G401.6 (cell line): Measurements from ENCODE around the gene FYB1.

Source experiments
- FAIRE-seq: peaks from 2 replicates; lab custom pipeline; 2012; peaks lifted over from hg19 to GRCh38; lab: Jason Lieb, UNC

The FYB1 gene

DNA sequence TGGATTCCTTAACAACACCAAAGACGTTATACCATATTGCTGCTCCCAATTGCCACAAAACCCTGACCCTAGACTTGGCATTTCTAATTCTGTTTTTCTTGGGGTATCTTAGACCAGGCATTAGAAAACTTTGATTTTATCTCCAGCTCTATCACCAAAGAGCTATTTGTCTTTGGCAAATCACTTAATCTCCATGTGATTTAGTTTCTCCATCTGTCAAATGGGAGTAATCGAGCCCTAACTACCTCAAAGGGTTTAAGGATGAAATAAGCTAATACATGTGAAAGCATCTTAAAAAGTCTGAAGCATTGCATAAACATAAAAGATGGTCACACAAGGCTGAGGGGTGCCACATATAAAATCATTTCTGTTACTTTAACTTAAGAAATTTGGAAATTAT lies 60.6 kb downstream of the FYB1 start:
- no peak for FAIRE-seq

DNA sequence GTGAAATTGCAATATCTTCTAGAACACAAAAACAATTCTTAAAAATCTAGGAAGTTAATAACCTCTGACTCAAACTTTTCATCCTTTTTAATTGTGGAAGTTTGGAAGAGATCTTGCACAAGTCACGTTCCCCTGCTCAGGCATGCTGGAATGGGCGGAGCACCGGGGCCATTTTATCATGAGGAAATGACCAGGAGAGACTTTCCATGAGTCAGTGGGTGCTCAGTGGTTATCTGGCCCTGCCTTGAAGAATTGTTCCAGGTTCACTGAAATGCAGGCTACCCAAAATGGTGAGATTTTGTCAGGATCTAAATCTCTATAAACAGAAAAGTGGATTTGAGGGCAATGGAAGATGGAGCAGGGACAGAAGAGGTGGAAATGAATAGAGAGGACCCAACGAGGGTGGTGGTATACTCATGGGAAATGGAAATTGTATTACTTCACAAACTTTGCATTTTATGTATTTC lies 61.2 kb downstream of the FYB1 start:
- FAIRE-seq = no peak

DNA sequence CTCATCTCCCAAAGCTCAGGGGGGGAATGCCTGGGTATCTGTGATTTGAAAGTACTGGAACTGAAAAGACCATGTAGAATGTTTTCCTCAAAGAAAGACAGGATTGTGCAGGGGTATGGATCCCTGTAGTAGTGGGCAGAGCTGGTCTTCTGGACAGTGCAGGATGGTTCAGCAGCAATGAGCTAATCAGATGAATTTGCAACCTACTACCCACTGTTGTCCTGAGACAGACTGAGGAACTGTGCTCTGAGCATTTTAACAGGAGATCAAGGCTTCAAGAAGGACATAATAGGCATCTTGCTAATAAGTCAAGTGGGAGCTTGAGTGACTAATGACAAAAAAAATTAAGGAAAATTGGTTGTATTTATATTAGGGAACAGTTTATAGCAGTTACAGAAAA lies 61.7 kb downstream of the FYB1 start:
- no peak for FAIRE-seq

DNA sequence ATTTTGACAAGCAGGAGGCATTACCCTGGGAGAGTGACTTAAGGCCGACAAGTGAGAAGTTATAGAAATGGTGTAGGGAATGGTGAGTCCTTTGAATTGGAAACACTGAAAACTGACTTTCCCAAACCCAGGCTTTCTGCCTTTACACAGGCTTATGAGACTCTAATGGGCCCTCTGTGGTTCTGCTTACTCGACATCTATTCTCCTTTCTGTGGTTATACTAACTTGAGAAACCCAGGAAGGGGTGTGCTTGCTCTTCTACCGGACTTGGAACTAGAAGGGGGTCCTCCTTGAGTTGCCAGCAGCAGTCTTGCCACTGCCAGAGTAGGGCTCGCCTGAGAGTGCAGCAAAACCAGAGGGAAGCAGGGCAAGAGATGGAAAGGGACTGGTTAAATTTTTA lies 63.3 kb downstream of the FYB1 start:
- FAIRE-seq = no peak

DNA sequence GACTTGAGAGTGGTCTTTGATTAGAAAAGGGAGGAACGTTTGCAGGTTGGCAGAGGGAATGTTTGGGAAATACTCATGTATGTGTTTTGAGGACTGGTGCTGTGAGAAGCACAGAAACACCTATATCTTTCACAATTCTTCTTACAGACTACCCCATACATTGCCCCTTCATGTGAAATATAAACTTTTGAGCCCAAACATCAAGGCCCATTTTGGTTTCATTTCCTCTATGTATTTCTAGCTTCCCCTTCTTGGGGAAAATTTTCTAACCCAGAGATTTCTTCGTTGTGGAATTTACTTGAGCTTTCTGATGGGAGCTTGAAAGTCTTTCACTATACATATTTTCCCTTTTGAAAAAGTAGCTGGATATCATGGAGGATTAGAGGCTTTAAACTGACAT lies 67.6 kb downstream of the FYB1 start:
- FAIRE-seq = no peak

DNA sequence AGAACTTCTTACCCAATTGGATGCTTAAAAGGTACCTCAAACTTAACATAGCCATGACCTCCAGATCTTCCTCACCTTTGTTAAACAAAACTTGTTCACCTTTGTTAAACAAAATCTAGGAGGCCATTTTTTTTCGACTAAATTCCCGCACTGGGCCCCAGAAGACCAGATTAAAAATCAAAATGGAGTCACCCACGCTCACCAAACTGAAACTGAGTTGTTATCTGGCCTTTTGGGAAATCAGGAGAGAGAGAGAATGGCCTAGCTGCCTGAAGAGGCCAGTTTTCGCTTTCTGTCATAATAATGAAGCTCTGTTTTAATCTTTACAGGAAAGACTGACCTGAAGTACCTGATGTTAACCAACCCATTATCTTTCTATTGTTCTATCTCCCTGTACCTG lies 69.4 kb downstream of the FYB1 start:
- no peak for FAIRE-seq

DNA sequence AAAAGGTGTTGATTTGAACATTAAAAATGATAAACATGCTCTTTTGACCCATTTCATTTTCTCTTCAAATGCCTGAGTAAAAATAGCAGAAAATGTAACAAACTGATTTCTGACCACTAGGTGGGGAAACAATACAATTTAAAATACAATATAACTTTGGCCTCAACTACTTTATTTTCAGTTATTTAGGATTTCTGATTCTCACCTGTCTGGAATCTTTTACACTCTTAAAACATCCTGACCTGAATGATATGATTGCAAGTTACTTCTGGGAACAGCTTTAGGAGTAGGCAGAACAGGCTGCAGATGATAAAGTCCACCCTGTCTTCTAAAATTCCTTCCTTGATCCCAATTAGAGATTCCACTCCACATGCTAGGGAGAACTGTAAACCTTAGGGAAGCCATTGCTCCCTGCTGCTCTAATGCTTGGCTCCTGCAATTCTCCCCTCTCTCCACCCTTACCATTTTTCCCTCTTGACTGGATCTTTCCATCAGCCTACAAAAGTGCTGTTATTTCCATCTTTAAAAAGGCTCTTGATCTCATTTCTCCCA lies 70.3 kb downstream of the FYB1 start:
- FAIRE-seq = peak; percentile 91

DNA sequence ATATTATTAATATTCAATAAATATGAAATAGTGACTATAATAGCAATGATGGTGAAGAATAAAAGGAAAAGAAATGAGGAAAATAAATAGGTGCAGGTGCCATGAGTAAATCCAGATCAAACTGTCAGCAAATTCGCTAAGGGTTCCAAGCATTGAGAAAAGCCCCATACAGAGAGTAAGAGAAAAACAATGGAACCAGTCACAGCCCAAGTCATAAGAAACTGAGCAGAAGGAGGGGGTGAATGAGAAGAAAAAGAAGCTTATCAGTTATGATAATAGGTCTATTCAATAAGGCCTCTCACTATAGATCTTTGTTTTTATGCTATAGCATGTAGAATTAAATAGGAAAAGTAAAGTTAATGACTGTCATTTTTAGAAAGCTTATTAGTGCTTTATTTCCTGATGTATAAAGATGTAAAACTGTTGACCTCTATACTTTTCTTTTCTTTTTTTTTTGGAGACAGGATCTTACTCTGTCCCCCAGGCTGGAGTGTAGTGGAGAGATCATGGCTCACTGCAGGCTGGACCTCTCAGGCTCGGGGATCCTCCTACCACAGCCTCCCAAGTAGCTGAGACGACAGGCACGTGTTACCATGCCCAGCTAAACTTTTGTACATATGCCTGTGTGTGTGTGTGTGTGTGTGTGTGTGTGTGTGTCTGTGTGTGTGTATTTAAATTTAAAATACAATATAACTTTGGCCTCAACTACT lies 72.4 kb downstream of the FYB1 start:
- no peak for FAIRE-seq

DNA sequence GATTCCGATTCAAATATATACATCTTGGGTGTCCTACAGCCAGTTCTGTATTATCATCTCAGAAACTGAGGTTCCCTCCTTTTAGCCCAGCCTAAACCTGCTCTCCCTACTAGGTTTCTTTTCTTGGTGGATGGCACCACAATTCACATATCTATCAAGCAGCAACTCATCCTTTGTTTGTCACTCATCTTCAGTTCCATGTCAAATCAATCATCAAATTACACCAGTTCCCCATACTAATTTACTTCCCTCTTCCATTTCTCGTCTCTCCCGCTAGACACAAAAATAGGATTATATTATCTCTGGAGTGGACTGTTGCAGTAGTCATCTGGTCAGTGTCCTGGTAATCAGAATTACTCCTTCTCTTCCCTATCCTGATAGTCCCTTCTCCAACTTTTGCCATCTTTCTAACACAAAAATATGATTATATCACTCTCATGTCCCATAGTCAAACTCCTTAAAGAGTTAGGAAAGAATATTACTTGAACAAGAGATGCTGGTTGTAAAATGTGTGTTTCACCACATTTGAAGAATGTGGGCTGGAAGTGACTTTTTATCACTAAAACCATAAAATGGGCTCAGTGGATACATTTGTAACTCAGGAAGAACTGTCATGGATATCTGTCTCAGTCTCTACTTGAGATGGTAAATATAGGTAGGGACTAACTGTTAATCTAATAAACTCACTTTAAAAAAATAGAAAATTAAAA lies 76.1 kb downstream of the FYB1 start:
- no peak for FAIRE-seq

DNA sequence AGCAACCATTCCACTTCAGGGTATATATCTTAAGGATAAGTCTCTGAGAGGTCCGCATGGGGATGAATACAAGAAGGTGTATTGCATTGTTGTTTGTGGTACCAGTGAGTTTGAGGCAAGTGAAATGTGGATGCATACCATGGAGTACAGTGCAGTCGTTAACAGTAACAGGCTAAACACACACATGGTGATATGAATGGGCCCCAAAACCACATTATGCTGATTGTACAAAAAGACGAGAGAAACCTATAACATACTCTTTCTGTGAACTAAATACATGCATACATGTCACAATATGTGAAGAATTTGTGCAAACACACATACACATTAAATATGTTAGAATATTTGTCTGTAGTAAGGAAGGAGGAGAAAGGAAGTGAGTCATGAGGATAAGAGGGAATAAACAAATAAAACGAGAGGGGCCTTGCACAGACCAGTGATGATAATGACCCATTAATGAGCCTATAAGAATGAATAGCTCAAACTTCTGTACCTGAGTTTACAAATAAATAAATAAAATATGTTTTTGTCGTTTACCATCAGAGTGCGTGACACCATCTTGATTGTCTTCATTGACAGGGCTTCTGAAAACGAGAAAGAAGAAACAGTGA lies 78.7 kb downstream of the FYB1 start:
- no peak for FAIRE-seq

DNA sequence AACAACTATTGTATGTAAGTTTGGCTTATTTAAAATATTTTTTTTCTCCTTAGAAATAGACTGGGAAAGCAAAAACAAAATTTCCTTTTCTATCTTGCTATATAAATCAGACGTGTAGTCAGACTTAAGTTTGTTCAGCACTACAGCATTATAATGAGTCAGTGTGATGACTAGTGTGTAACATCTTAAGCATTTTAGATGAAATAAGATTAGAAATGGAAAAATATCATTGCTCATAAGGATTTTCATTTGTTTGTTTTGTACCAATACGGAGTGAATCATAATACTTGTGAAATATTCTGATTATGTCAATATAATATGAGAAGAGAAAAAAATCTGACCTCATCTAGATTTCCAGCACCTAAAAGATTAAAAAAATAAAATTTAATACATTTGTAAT lies 80.5 kb downstream of the FYB1 start:
- FAIRE-seq = peak; percentile 27

DNA sequence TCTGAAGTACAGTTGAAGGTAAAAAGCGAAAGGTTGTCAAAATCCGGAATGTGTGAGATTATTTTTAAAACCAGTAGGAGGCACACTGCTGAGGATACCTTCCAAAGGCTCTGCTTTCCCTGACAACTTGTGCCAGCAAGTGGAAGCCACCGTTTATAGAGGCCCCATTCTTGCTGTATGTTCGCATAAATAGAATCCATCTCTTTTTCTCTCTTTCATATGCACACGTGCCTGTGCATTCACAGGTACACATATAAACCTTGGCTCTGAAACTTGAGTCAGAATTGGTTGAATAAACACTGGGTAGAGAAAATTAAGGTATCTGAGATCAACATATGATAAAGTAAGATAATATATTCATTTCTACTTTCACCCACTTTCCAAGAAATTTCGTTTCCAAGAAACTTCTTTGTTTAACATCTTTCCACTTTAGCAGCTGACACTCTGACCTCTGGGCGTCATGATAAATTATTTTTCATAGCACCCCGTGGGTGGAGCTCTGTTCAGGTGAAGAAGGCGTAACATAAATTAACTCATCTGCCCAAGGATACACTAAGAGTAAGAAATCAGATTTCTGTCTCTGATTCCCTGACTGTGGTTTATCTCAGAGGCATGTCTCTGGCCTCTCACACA lies 81.4 kb downstream of the FYB1 start:
- no peak for FAIRE-seq

DNA sequence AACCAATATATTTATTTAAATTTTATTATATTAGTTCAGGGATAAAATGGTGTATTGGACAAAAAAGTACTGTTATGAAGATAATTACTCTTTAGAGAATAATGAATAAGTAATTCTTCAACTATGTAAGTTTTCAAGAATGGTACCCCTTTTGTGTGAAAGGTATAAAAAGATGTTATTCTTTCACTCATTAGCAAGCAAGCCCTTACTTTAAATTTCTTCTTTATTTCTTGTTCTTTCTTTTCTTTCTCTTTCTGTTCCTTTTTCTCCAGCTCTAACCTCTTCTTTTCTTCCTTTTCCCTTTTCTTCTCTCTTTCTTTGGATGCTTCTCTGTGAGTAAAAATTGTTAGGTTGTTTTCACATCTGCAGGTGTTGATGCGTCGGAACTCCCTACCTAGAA lies 82.0 kb downstream of the FYB1 start:
- no peak for FAIRE-seq

DNA sequence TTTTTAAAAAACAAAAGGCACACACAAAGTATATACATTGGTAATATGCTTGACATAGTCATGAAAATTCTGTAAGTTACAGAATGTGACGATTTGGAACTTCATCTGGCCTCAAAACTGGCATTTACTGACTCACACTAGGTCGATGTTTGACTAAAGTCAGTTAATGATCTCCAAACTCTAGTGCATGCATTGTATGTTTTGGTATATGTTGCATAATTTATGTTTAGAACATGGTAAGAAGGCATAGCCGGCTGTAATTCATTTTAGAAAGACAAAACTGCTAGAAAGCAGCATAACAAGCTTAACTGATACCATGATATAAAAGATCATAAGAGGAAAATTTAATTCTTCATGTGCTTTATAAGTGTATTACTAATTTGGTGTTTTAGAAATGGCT lies 86.6 kb downstream of the FYB1 start:
- FAIRE-seq = no peak

DNA sequence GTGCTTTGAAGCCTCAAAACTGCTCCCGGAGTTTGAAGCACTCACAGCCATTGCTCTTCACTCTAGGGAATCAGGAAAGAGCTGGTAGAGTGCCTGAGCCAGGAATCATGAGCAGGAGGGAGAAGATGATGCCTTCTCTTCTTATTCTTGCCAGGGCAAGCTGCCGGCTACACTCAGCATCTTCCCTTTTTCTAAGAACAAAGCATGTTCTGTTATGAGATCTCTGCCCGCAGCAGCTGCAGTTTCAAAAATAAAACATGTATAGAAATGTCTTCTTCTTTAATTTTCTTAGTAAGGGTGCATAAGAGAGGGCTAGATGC lies 87.3 kb downstream of the FYB1 start:
- no peak for FAIRE-seq

DNA sequence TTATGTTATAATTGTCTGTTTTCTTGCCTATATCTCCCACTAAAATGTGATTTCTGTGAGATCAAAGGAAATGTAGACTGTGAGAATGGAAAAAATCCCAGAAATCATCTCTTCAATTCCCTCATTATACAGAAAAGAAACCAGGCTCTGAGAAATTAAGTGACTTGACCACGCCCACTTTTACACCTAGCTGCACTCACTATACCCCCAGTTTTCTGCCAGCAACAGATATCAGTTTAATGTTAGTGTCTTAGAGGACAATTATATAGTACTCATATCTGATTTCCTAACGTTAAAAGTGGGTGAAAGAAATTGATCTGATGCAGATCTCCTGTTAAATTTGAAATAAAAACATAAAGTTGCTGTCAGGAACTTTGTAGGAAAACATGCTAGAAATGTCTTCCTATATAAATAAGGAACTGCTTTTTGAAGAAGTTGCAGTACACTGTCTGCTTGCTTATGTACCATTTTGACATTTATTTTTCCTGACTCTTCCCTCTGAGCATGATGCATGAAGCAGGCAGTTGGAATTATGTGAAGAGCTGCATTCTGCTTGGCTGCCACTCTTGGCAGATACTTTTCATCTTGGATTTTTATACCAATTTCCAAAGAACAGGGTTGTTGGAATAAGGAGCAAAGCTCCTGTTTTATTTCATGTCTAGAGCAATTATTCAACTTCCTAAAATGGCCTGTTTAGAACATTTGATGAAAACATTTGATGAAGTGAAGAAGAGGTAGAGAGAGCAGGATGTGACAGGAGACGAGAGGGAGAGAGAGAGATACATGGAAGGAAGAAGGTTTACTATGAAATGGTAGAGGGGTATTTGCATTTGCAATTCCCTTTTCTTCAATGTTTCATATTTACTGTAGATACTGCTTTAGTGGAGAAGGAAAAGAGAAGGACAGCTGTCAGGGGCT lies 87.9 kb downstream of the FYB1 start:
- no peak for FAIRE-seq

DNA sequence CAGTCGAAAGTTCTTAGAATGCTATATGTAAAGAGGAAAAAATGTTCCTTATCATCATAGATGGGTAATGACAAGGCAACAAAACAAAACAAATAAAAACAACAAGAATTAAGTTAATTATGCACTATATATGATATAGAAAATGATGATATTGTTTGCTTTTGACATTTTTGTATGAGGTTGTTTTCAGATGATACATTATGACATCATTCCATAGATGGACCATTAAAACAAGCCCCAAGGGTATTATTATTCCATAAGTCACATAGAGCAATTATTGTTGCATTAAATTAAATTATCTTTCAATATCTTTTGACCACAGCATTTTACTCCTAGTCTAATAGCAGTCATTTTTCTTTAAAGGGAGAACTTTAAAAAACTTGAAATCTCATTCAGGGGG lies 88.6 kb downstream of the FYB1 start:
- FAIRE-seq = no peak

DNA sequence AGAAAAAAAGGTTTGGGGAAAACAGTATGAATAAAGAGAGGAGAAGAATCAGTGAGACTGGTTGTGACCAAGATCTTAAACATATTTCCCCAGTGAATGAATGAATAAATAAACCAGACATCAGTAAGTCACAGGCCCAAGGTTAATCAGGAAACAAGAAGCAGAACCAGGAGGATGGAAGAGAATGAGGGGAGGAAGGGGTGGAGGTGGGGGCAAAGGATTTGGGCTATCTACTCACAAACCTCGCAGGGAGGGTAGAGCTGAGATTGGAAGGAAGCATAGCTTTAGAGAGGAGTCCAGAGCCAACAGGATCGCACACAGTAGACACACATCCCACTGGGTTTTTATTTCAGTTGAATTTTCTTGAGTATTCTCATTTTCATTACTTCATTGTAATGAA lies 97.4 kb downstream of the FYB1 start:
- no peak for FAIRE-seq

DNA sequence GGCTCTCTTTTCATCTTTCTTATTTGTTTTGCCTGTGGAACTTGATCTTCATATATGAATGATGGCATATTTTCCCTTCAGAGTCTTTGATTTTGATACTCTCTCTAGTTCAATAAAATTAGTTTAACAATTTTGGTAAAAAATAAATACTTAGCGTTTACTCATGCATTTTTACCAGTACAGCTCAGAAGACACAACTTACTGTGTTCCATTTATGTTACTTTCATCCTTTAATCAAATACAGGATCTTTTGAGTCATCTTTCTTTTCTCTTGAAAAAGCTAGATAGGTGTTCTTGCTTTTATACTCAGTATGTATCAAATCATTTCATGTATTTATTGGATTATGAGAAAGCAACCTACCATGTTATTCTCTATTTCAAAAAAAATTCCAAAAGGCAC lies 98.0 kb downstream of the FYB1 start:
- no peak for FAIRE-seq

DNA sequence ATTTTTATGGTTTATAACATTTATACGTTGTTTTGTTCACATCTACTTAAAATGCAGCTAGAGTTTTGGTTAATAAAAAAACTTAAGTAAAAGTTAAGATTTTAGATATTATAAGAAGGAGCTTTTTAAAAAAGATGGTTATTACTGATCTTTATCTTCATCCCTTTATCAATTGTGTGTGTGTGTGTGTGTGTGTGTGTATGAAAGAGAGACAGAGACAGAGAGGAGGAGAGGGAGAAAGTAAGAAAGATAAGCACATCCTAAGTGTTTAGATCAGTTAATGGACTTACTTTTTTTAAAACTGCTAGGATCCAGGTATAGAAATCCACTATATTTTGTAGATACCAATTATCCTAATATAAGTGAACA lies 99.3 kb downstream of the FYB1 start:
- FAIRE-seq = no peak

DNA sequence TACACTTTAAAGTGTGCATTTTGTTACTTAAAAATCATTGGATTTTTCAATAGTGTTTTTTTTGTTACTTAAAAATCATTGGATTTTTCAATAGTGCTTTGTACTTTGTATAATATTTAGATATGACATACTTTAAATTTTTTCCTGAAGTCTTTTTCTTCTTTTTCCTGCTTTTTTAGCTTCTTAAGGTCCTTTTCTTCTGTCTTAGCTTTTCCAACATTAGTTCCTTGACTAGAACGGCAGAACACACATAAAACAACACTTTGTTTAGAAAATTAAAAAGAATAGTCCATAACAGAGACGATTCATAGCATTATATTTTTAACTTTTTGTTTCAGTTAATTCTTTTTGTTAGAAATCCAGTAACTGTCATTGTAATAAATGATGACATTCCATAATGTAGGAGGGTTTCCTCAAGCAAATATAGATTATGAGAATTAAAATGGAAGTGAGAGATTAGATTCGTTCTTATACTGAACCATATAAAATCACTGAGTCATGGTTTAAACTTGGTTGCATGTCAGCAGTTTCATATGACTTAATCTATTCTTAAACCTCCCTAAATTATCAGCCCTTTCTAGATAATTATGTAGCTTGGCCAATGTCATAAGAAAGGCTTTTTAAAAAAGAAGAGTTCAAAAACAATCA lies 99.8 kb downstream of the FYB1 start:
- no peak for FAIRE-seq

DNA sequence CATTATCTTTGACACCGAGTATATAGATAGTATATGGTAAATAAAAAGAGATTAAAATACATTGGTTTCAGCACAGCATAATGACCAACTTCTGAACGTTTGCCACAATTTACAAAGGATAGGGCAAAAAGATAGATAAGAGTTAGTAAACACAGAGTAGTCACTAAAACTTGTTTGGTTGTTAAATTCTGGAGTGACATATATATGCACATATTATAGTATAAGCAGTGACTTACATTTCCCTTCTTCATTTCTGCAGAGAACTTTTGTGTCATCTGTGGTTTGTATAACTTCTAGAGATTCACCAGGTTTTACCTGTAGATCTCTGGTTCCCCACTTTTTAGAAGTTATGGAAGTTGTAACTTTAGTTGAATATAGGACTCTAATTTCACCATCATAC lies 100.7 kb downstream of the FYB1 start:
- no peak for FAIRE-seq
